Activated CD8-positive, alpha-beta memory T cell treated with anti-CD3 and anti-CD28 coated beads, Interleukin-2, amount 50 U/mL, for 24 hours (primary cell): ENCODE measurements around the gene JPT2.
"Not testable (repeated sequence)": the region's sequence is repeated elsewhere in the genome, so short reads cannot be mapped to it uniquely, and the experiment has no call there.

ENCODE experiments used
- DNase-seq: peaks from one replicate; pipeline ENCODE4 v3.0.0-alpha.2; 2020; ENCODE audit errors: extremely low read depth

The JPT2 gene

GRCh38 chr16:1707193-1707790 is 29.2 kb downstream of the JPT2 start:
- no peak for DNase-seq

GRCh38 chr16:1708083-1708767 is 30.1 kb downstream of the JPT2 start:
- no peak for DNase-seq

GRCh38 chr16:1708768-1709180 is 30.7 kb downstream of the JPT2 start:
- no peak for DNase-seq

- no peak for DNase-seq
These were observed 31.3 kb downstream of the JPT2 start for GRCh38 chr16:1709356-1709755.

GRCh38 chr16:1710811-1711507 is 32.9 kb downstream of the JPT2 start:
- no peak for DNase-seq

GRCh38 chr16:1712791-1713261 is 34.7 kb downstream of the JPT2 start:
- no peak for DNase-seq

GRCh38 chr16:1713331-1713730 is 35.3 kb downstream of the JPT2 start:
- DNase-seq, result no peak

GRCh38 chr16:1713933-1714332 is 35.9 kb downstream of the JPT2 start:
- DNase-seq, result no peak

GRCh38 chr16:1715220-1715619 is 37.1 kb downstream of the JPT2 start:
- no peak for DNase-seq

GRCh38 chr16:1718236-1718635 is 40.2 kb downstream of the JPT2 start:
- not testable (repeated sequence) for DNase-seq

- DNase-seq, result not testable (repeated sequence)
These were observed 41.6 kb downstream of the JPT2 start for GRCh38 chr16:1719559-1720229.

- no peak for DNase-seq
These were observed 43.3 kb downstream of the JPT2 start for GRCh38 chr16:1721372-1721771.

- no peak for DNase-seq
These were observed 45.5 kb downstream of the JPT2 start for GRCh38 chr16:1723450-1724147.

GRCh38 chr16:1724491-1724890 is 46.4 kb downstream of the JPT2 start:
- no peak for DNase-seq

- no peak for DNase-seq
These were observed 48.8 kb downstream of the JPT2 start for GRCh38 chr16:1726661-1727502.

- DNase-seq, result no peak
These were observed 49.9 kb downstream of the JPT2 start for GRCh38 chr16:1727651-1728624.

- no peak for DNase-seq
These were observed 50.9 kb downstream of the JPT2 start for GRCh38 chr16:1729026-1729425.

- DNase-seq, result no peak
These were observed 51.4 kb downstream of the JPT2 start for GRCh38 chr16:1729445-1729844.

GRCh38 chr16:1731073-1731472 is 53.0 kb downstream of the JPT2 start:
- DNase-seq, result no peak

- no peak for DNase-seq
These were observed 53.5 kb downstream of the JPT2 start for GRCh38 chr16:1731603-1732002.
